Spleen (tissue), 7 donors: ENCODE data around the gene LACTBL1.
"Not testable (repeated sequence)": the region's sequence is repeated elsewhere in the genome, so short reads cannot be mapped to it uniquely, and the experiment has no call there.

Experiments
- POLR2A ChIP-seq, 3 donors: fragments of 450-650 bp; IDR thresholded peaks; one replicate each; pipeline ENCODE4 v1.5.1; 2017; ENCODE audit warnings: antibody characterized with exemption in 3 of 3, mild to moderate bottlenecking in 1 of 3
- POLR2AphosphoS5 ChIP-seq, 3 donors: sonication (generic); formaldehyde crosslinking; IDR thresholded peaks; one replicate each; pipeline ENCODE4 v1.5.1; 2017; ENCODE audit warnings: antibody characterized with exemption in 3 of 3
- TF ChIP-seq, protein P1 (sequence below), 11 experiments: fragments of 200-600 bp in 7 of 11; fragments of 450-650 bp in 4 of 11; sonication (generic) in 4 of 11; IDR thresholded peaks in 8 of 11; conservative IDR thresholded peaks in 3 of 11; 1 replicate in 7 of 11; 2 replicates in 4 of 11; pipeline versions ENCODE4 v1.4.0 to v1.8.0; 2016 to 2021; ENCODE audit warnings: antibody characterized with exemption in 11 of 11, inconsistent platforms in 4 of 11, mild to moderate bottlenecking in 1 of 11
- donor health status: DM: no; HTN: no; CAD: no; lungs with moderate emphysema.
- donor health status: DM: no; HTN: no; CAD: no.
- donor health status: DM: no; HTN: no; CAD: no.

GRCh38 chr1:22945171-22945570, 27.5 kb downstream of the LACTBL1 start:
- TF ChIP-seq, protein P1, sequence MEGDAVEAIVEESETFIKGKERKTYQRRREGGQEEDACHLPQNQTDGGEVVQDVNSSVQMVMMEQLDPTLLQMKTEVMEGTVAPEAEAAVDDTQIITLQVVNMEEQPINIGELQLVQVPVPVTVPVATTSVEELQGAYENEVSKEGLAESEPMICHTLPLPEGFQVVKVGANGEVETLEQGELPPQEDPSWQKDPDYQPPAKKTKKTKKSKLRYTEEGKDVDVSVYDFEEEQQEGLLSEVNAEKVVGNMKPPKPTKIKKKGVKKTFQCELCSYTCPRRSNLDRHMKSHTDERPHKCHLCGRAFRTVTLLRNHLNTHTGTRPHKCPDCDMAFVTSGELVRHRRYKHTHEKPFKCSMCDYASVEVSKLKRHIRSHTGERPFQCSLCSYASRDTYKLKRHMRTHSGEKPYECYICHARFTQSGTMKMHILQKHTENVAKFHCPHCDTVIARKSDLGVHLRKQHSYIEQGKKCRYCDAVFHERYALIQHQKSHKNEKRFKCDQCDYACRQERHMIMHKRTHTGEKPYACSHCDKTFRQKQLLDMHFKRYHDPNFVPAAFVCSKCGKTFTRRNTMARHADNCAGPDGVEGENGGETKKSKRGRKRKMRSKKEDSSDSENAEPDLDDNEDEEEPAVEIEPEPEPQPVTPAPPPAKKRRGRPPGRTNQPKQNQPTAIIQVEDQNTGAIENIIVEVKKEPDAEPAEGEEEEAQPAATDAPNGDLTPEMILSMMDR (IDR thresholded peaks at IDR 0.05 in 8 of 11, conservative IDR thresholded peaks at IDR 0.05 in 3 of 11), result not testable (repeated sequence)
- TF ChIP-seq POLR2A, POLR2AphosphoS5 (IDR thresholded peaks at IDR 0.05): not testable (repeated sequence)
